ENCODE measurements around the gene P4HB. TPM values are rescaled to one million over a fixed set of nuclear protein-coding genes. Genes with fewer than 3 reads are reported as not detected.

Gene P4HB
- total RNA-seq, 1 experiment from 2014 or later = 175 TPM

DNA sequence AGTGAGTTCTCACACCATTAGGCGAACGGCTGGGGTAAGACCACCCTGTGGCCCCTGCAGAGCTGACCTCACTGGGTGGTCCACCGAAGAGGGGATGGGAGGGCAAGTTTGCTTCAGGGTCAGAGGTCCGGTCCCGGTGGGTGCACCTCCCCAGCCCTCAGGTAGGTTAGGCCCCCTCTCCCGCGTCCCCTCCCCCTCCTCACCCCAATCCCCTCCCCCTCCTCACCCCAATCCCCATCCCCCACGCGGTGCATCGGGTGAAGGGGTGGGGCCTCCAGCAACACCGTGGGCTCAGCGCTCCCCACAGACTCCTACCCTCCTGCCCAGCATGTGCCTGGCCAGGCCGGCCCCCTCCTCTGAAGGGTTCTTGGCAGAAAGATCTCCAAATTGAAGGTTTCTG lies 40.6 kb downstream of the P4HB start:
- no peak for DNase-seq
- Histone ChIP-seq H3K4me2 (ENCODE audit: low read depth, low read length, poor library complexity, severe bottlenecking) (no peak overlapping the region), H3K79me2 (ENCODE audit: low read length) (no peaks in the 10 kb centered on the region), H3K4me1 (ENCODE audit: low read length) (no peaks in the 10 kb centered on the region), H3K9me3 (ENCODE audit: low read length) (no peaks in the 10 kb centered on the region), H3K27ac (ENCODE audit: low read length) (no peak overlapping the region), H3K4me3 (ENCODE audit: low read length) (no peak overlapping the region), H4K20me1 (ENCODE audit: insufficient read depth, low read depth, low read length) (no peaks in the 10 kb centered on the region), H3K36me3 (ENCODE audit: insufficient read depth, low read length) (no peaks in the 10 kb centered on the region), H2AFZ (ENCODE audit: low read length) (no peak overlapping the region), H3K9me2 (replicated peaks; ENCODE audit: insufficient read depth, low read length) (no peaks in the 10 kb centered on the region), H3K9ac (ENCODE audit: low read length) (no peak overlapping the region), H3K27me3 (ENCODE audit: low read length) (no peaks in the 10 kb centered on the region)

- Histone ChIP-seq H3K79me2 (ENCODE audit: low read length) (no peaks in the 10 kb centered on the region), H3K9ac (ENCODE audit: low read length) (no peak overlapping the region), H3K36me3 (ENCODE audit: insufficient read depth, low read length) (no peaks in the 10 kb centered on the region), H3K4me2 (ENCODE audit: low read depth, low read length, poor library complexity, severe bottlenecking) (no peak overlapping the region), H4K20me1 (ENCODE audit: insufficient read depth, low read depth, low read length) (no peaks in the 10 kb centered on the region), H3K4me3 (ENCODE audit: low read length) (no peak overlapping the region), H3K27me3 (ENCODE audit: low read length) (no peaks in the 10 kb centered on the region), H3K9me3 (ENCODE audit: low read length) (no peaks in the 10 kb centered on the region), H3K4me1 (ENCODE audit: low read length) (no peaks in the 10 kb centered on the region), H2AFZ (ENCODE audit: low read length) (no peak overlapping the region), H3K27ac (ENCODE audit: low read length) (no peak overlapping the region), H3K9me2 (replicated peaks; ENCODE audit: insufficient read depth, low read length) (no peaks in the 10 kb centered on the region)
- no peak for DNase-seq
These were observed 42.6 kb downstream of the P4HB start for GRCh38 chr17:81817758-81818147.

DNA sequence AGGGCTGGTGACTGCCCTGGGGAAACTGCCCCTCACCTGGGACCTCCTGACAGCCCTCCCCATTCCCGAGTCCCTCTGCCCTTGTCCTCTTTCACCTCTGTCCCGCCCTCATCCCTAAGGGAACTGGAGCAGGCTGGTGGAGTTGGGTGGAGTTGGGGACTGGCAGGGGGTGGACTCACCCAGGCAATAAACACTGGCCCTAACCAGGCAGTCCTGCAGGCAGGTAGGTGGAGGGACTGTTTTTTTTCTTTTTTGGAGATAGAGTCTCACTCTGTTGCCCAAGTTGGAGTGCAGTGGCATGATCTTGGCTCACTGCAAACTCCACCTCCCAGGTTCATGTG lies 44.7 kb downstream of the P4HB start:
- Histone ChIP-seq H3K9me3 (ENCODE audit: low read length) (no peaks in the 10 kb centered on the region), H3K4me2 (ENCODE audit: low read depth, low read length, poor library complexity, severe bottlenecking) (no peak overlapping the region), H3K4me1 (ENCODE audit: low read length) (no peaks in the 10 kb centered on the region), H3K9ac (ENCODE audit: low read length) (no peak overlapping the region), H2AFZ (ENCODE audit: low read length) (no peak overlapping the region), H3K36me3 (ENCODE audit: insufficient read depth, low read length) (no peaks in the 10 kb centered on the region), H4K20me1 (ENCODE audit: insufficient read depth, low read depth, low read length) (no peaks in the 10 kb centered on the region), H3K79me2 (ENCODE audit: low read length) (no peaks in the 10 kb centered on the region), H3K27ac (ENCODE audit: low read length) (no peak overlapping the region), H3K4me3 (ENCODE audit: low read length) (no peak overlapping the region), H3K9me2 (replicated peaks; ENCODE audit: insufficient read depth, low read length) (no peaks in the 10 kb centered on the region), H3K27me3 (ENCODE audit: low read length) (no peaks in the 10 kb centered on the region)
- no peak for DNase-seq

- no peaks in the 10 kb centered on the region for H3K4me1 ChIP-seq (ENCODE audit: low read length)
- no peaks in the 10 kb centered on the region for H3K79me2 ChIP-seq (ENCODE audit: low read length)
- no peak overlapping the region for H3K27ac ChIP-seq (ENCODE audit: low read length)
- H3K36me3 ChIP-seq (ENCODE audit: insufficient read depth, low read length) = no peaks in the 10 kb centered on the region
- no peaks in the 10 kb centered on the region for H3K9me2 ChIP-seq (replicated peaks; ENCODE audit: insufficient read depth, low read length)
- no peak overlapping the region for H3K9ac ChIP-seq (ENCODE audit: low read length)
- H3K9me3 ChIP-seq (ENCODE audit: low read length) = no peaks in the 10 kb centered on the region
- H4K20me1 ChIP-seq (ENCODE audit: insufficient read depth, low read depth, low read length) = no peaks in the 10 kb centered on the region
- H2AFZ ChIP-seq (ENCODE audit: low read length) = no peak overlapping the region
- H3K4me3 ChIP-seq (ENCODE audit: low read length) = no peak overlapping the region
- H3K4me2 ChIP-seq (ENCODE audit: low read depth, low read length, poor library complexity, severe bottlenecking) = no peak overlapping the region
- no peak for DNase-seq
- no peaks in the 10 kb centered on the region for H3K27me3 ChIP-seq (ENCODE audit: low read length)
These were observed 45.3 kb downstream of the P4HB start for GRCh38 chr17:81814748-81815645.

- no peak overlapping the region for H3K9ac ChIP-seq (ENCODE audit: low read length)
- no peaks in the 10 kb centered on the region for H3K36me3 ChIP-seq (ENCODE audit: insufficient read depth, low read length)
These were observed 46.3 kb downstream of the P4HB start for GRCh38 chr17:81813861-81814683.

GRCh38 chr17:81813371-81813684 lies 47.0 kb downstream of the P4HB start:
- Histone ChIP-seq H3K4me2 (ENCODE audit: low read depth, low read length, poor library complexity, severe bottlenecking) (no peak overlapping the region), H3K9ac (ENCODE audit: low read length) (no peak overlapping the region), H3K27me3 (ENCODE audit: low read length) (no peaks in the 10 kb centered on the region), H4K20me1 (ENCODE audit: insufficient read depth, low read depth, low read length) (no peaks in the 10 kb centered on the region), H3K9me2 (replicated peaks; ENCODE audit: insufficient read depth, low read length) (no peaks in the 10 kb centered on the region), H3K4me1 (ENCODE audit: low read length) (no peaks in the 10 kb centered on the region), H3K36me3 (ENCODE audit: insufficient read depth, low read length) (no peaks in the 10 kb centered on the region), H3K4me3 (ENCODE audit: low read length) (no peak overlapping the region), H3K27ac (ENCODE audit: low read length) (no peak overlapping the region), H3K79me2 (ENCODE audit: low read length) (no peaks in the 10 kb centered on the region), H3K9me3 (ENCODE audit: low read length) (no peaks in the 10 kb centered on the region), H2AFZ (ENCODE audit: low read length) (no peak overlapping the region)
- no peak for DNase-seq

More at GRCh38 chr17:81813861-81814683, 46.3 kb downstream of the P4HB start:
- no peak overlapping the region for H3K27ac ChIP-seq (ENCODE audit: low read length)
- no peak overlapping the region for H3K4me2 ChIP-seq (ENCODE audit: low read depth, low read length, poor library complexity, severe bottlenecking)
- H3K27me3 ChIP-seq (ENCODE audit: low read length) = no peaks in the 10 kb centered on the region
- H2AFZ ChIP-seq (ENCODE audit: low read length) = no peak overlapping the region
- no peaks in the 10 kb centered on the region for H3K4me1 ChIP-seq (ENCODE audit: low read length)
- H3K9me3 ChIP-seq (ENCODE audit: low read length) = no peaks in the 10 kb centered on the region
- no peaks in the 10 kb centered on the region for H3K79me2 ChIP-seq (ENCODE audit: low read length)
- DNase-seq = no peak
- H4K20me1 ChIP-seq (ENCODE audit: insufficient read depth, low read depth, low read length) = no peaks in the 10 kb centered on the region
- no peak overlapping the region for H3K4me3 ChIP-seq (ENCODE audit: low read length)
- no peaks in the 10 kb centered on the region for H3K9me2 ChIP-seq (replicated peaks; ENCODE audit: insufficient read depth, low read length)

GRCh38 chr17:81812571-81813370 lies 47.6 kb downstream of the P4HB start:
- no peak overlapping the region for H2AFZ ChIP-seq (ENCODE audit: low read length)
- H3K4me3 ChIP-seq (ENCODE audit: low read length) = no peak overlapping the region
- H3K9ac ChIP-seq (ENCODE audit: low read length) = no peak overlapping the region
- no peaks in the 10 kb centered on the region for H3K27me3 ChIP-seq (ENCODE audit: low read length)
- H3K27ac ChIP-seq (ENCODE audit: low read length) = no peak overlapping the region
- no peak overlapping the region for H3K4me2 ChIP-seq (ENCODE audit: low read depth, low read length, poor library complexity, severe bottlenecking)
- H4K20me1 ChIP-seq (ENCODE audit: insufficient read depth, low read depth, low read length) = no peaks in the 10 kb centered on the region
- no peaks in the 10 kb centered on the region for H3K4me1 ChIP-seq (ENCODE audit: low read length)
- no peaks in the 10 kb centered on the region for H3K9me2 ChIP-seq (replicated peaks; ENCODE audit: insufficient read depth, low read length)
- H3K79me2 ChIP-seq (ENCODE audit: low read length) = no peaks in the 10 kb centered on the region
- no peak for DNase-seq
- no peaks in the 10 kb centered on the region for H3K36me3 ChIP-seq (ENCODE audit: insufficient read depth, low read length)
- H3K9me3 ChIP-seq (ENCODE audit: low read length) = no peaks in the 10 kb centered on the region
